Mesenchymal stem cell (in vitro differentiated cells and primary cell): Measurements from ENCODE around the gene HSD3B7.
"Not testable (repeated sequence)": the region's sequence is repeated elsewhere in the genome, so short reads cannot be mapped to it uniquely, and the experiment has no call there.

ENCODE experiments used
- DNase-seq: peaks from one replicate; pipeline ENCODE4 v3.0.0-alpha.2; 2013
- H2AFZ ChIP-seq: one replicate; pipeline ENCODE4 v1.6.1; 2013; ENCODE audit warnings: low read depth, mild to moderate bottlenecking, control low read depth, inconsistent platforms, low read length, moderate library complexity
- H2AK5ac ChIP-seq: 2 replicates; pipeline ENCODE4 v1.6.1; 2013; ENCODE audit warnings: low read length, moderate library complexity, mild to moderate bottlenecking, inconsistent platforms; ENCODE audit not compliant: severe bottlenecking
- H2BK120ac ChIP-seq: one replicate; pipeline ENCODE4 v1.6.1; 2013; ENCODE audit warnings: low read depth, mild to moderate bottlenecking, inconsistent platforms, low read length, moderate library complexity
- H2BK12ac ChIP-seq, 2 experiments: one replicate each; pipeline ENCODE4 v1.6.1; 2013; ENCODE audit warnings: inconsistent platforms in 2 of 2, low read length in 2 of 2, mild to moderate bottlenecking in 2 of 2, moderate library complexity in 2 of 2, control low read depth in 1 of 2
- H2BK15ac ChIP-seq: one replicate; pipeline ENCODE4 v1.6.1; 2013; ENCODE audit warnings: mild to moderate bottlenecking, low read depth, inconsistent platforms; ENCODE audit not compliant: poor library complexity, severe bottlenecking
- H2BK5ac ChIP-seq: 2 replicates; pipeline ENCODE4 v1.6.1; 2013; ENCODE audit warnings: low read depth, mild to moderate bottlenecking, low read length, control low read depth, inconsistent platforms; ENCODE audit not compliant: poor library complexity, severe bottlenecking
- H3K14ac ChIP-seq, 2 experiments: one replicate each; pipeline ENCODE4 v1.6.1; 2013; ENCODE audit warnings: inconsistent platforms in 2 of 2, low read length in 2 of 2, control low read depth in 1 of 2, mild to moderate bottlenecking in 1 of 2, moderate library complexity in 1 of 2
- H3K18ac ChIP-seq, 2 experiments: one replicate each; pipeline ENCODE4 v1.6.1; 2013; ENCODE audit warnings: inconsistent platforms in 2 of 2, low read length in 2 of 2, control low read depth in 1 of 2, low read depth in 1 of 2, mild to moderate bottlenecking in 1 of 2
- H3K23ac ChIP-seq, 2 experiments: one replicate each; pipeline ENCODE4 v1.6.1; 2013; ENCODE audit warnings: inconsistent platforms in 2 of 2, low read length in 2 of 2, mild to moderate bottlenecking in 2 of 2, moderate library complexity in 2 of 2, control low read depth in 1 of 2
- H3K27ac ChIP-seq: 2 replicates; pipeline ENCODE4 v1.5.1; 2013; ENCODE audit warnings: mild to moderate bottlenecking, moderate library complexity, low read length, control low read depth, inconsistent platforms; ENCODE audit not compliant: poor library complexity, severe bottlenecking
- H3K27me3 ChIP-seq, 2 experiments: 2 replicates each; pipeline versions ENCODE4 v1.6.1 to v1.7.0; 2013; ENCODE audit warnings: low read length in 2 of 2, mild to moderate bottlenecking in 2 of 2, moderate library complexity in 2 of 2, control low read depth in 1 of 2, inconsistent platforms in 1 of 2; ENCODE audit not compliant: control insufficient read depth in 1 of 2, insufficient read depth in 1 of 2
- H3K36me3 ChIP-seq, 2 experiments: 2 replicates each; pipeline versions ENCODE4 v1.6.1 to v1.7.0; 2013; ENCODE audit warnings: low read length in 2 of 2, control low read depth in 1 of 2, inconsistent platforms in 1 of 2, low read depth in 1 of 2, mild to moderate bottlenecking in 1 of 2; ENCODE audit not compliant: insufficient read depth in 2 of 2, control insufficient read depth in 1 of 2
- H3K4ac ChIP-seq, 2 experiments: one replicate each; pipeline ENCODE4 v1.6.1; 2013; ENCODE audit warnings: inconsistent platforms in 2 of 2, low read length in 2 of 2, mild to moderate bottlenecking in 2 of 2, moderate library complexity in 2 of 2, control low read depth in 1 of 2, low read depth in 1 of 2
- H3K4me1 ChIP-seq: 2 replicates; pipeline ENCODE4 v1.6.1; 2013; ENCODE audit warnings: low read depth, low read length, control low read depth; ENCODE audit not compliant: control insufficient read depth, insufficient read depth
- H3K4me2 ChIP-seq: 2 replicates; pipeline ENCODE4 v1.6.1; 2013; ENCODE audit warnings: low read length, mild to moderate bottlenecking, inconsistent platforms; ENCODE audit not compliant: poor library complexity, severe bottlenecking
- H3K4me3 ChIP-seq, 2 experiments: 2 replicates each; pipeline versions ENCODE4 v1.5.1 to v1.7.0; 2013; ENCODE audit warnings: low read length in 2 of 2, mild to moderate bottlenecking in 2 of 2, control low read depth in 1 of 2, low read depth in 1 of 2; ENCODE audit not compliant: insufficient read depth in 1 of 2
- H3K79me1 ChIP-seq: replicated peaks from 2 replicates; pipeline ENCODE4 v1.6.1; 2013; ENCODE audit warnings: mild to moderate bottlenecking, control low read depth, low read length, inconsistent platforms; ENCODE audit not compliant: poor library complexity, severe bottlenecking
- H3K9ac ChIP-seq: 2 replicates; pipeline ENCODE4 v1.7.0; 2013; ENCODE audit warnings: mild to moderate bottlenecking, low read length, moderate library complexity
- H3K9me3 ChIP-seq: 2 replicates; pipeline ENCODE4 v1.7.0; 2013; ENCODE audit warnings: mild to moderate bottlenecking, low read length; ENCODE audit not compliant: control insufficient read depth
- H4K8ac ChIP-seq: one replicate; pipeline ENCODE4 v1.6.1; 2013; ENCODE audit warnings: inconsistent platforms, mild to moderate bottlenecking, low read length, moderate library complexity
- H4K91ac ChIP-seq: one replicate; pipeline ENCODE4 v1.6.1; 2013; ENCODE audit warnings: mild to moderate bottlenecking, low read length, inconsistent platforms
- WGBS: methylation state at CpG from one replicate; pipeline ENCODE4 v1.1.7; 2013; ENCODE audit warnings: mixed read lengths; 5-methylcytosine and 5-hydroxymethylcytosine counted together

HSD3B7 gene

GRCh38 chr16:31017756-31018155, 32.7 kb downstream of the HSD3B7 start:
- H2AFZ ChIP-seq, H3K4me2 ChIP-seq, H3K36me3 ChIP-seq, H3K18ac ChIP-seq, H3K27me3 ChIP-seq, H2AK5ac ChIP-seq, H4K8ac ChIP-seq, H3K9me3 ChIP-seq, H4K91ac ChIP-seq, H2BK120ac ChIP-seq, H3K14ac ChIP-seq, H3K4me1 ChIP-seq, H3K79me1 ChIP-seq, H2BK15ac ChIP-seq, H3K4me3 ChIP-seq, H3K27ac ChIP-seq, H2BK5ac ChIP-seq, H3K9ac ChIP-seq, DNase-seq, H2BK12ac ChIP-seq, H3K4ac ChIP-seq, H3K23ac ChIP-seq: not testable (repeated sequence)
- WGBS: 94% methylated on average over 8 of the region's 10 CpGs

DNA sequence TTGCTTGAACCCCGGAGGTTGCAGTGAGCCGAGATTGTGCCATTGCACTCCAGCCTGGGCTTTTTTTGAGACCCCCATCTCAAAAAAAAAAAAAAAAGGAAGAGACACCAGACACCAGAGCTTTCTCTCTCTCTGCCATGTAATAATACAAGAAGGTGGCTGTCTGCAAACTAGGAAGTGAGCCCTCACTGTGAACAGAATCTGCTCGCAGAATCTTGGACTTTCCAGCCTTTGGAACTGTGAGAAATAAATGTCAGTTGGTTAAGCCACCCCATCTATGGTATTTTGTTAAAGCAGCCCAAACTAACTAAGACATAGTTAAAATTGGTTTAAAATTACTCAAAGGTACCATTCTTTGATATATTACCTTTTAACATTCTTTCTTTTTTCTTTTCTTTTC, 35.5 kb downstream of the HSD3B7 start:
- Histone ChIP-seq H2BK15ac (no peak overlapping the region), H3K23ac (no peak overlapping the region), H3K79me1 (no peaks in the 10 kb centered on the region), H2BK12ac (no peak overlapping the region), H3K36me3 (no peaks in the 10 kb centered on the region), H4K8ac (no peak overlapping the region), H3K9me3 (no peaks in the 10 kb centered on the region), H2AK5ac (no peak overlapping the region), H3K4me3 (no peak overlapping the region), H3K9ac (no peak overlapping the region), H2AFZ (no peak overlapping the region), H3K4me1 (peaks cover 7% of the 10 kb centered on the region), H3K27me3 (no peaks in the 10 kb centered on the region), H3K14ac (no peak overlapping the region), H3K27ac (no peak overlapping the region), H3K4me2 (no peak overlapping the region), H2BK120ac (no peak overlapping the region), H3K18ac (no peak overlapping the region), H2BK5ac (no peak overlapping the region), H4K91ac (no peak overlapping the region), H3K4ac (no peak overlapping the region)
- DNase-seq: no peak
- WGBS: 89% methylated on average over 3 of the region's 3 CpGs

DNA sequence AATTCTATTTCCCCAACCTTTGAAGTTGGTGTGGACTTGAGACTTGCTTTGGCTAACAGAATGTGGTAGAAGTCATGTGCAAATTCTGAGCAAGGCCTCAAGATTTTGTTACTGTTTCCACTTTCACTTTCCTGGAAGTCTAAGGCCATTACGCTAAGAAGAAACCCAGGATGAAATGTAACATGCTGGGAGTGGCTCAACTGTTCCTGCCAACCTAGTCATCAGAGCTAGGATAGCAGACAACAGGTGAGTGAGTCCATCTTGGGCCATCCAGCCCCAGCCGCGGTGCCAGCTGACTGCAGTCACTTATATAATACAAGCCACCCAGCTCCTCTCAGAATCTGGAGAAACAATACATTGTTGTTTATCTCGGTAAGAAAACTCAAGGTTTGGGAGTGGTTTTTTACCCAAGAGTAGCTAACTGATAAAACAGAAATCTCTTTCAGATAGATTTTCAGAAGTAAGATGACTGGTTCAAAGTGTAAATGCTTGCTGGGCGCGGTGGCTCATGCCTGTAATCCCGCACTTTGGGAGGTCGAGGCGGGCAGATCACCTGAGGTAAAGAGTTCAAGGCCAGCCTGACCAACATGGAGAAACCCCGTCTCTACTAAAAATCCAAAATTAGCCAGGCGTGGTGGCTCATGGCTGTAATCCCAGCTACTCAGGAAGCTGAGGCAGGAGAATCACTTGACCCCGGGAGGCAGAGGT, 37.7 kb downstream of the HSD3B7 start:
- no peaks in the 10 kb centered on the region for H3K4me1 ChIP-seq
- no peaks in the 10 kb centered on the region for H3K36me3 ChIP-seq
- H2BK5ac ChIP-seq: no peak overlapping the region
- WGBS: 86% methylated on average over 9 of the region's 12 CpGs
- no peak overlapping the region for H2AFZ ChIP-seq
- H3K23ac ChIP-seq: no peak overlapping the region
- H3K27ac ChIP-seq: no peak overlapping the region
- no peaks in the 10 kb centered on the region for H3K9me3 ChIP-seq
- no peaks in the 10 kb centered on the region for H3K79me1 ChIP-seq
- H3K18ac ChIP-seq: no peak overlapping the region
- H3K9ac ChIP-seq: no peak overlapping the region
- H3K4me3 ChIP-seq: no peak overlapping the region
- H3K4ac ChIP-seq: no peak overlapping the region
- no peak for DNase-seq
- H3K14ac ChIP-seq: no peak overlapping the region
- H2BK12ac ChIP-seq: peak overlapping the region in 1 of 2 experiments; percentile 32
- H4K91ac ChIP-seq: no peak overlapping the region
- H2AK5ac ChIP-seq: no peak overlapping the region
- H3K27me3 ChIP-seq: no peaks in the 10 kb centered on the region
- no peak overlapping the region for H2BK15ac ChIP-seq
- no peak overlapping the region for H2BK120ac ChIP-seq
- no peak overlapping the region for H4K8ac ChIP-seq
- no peak overlapping the region for H3K4me2 ChIP-seq

- H3K4ac ChIP-seq: no peak overlapping the region
- no peaks in the 10 kb centered on the region for H3K9me3 ChIP-seq
- H3K27me3 ChIP-seq: no peaks in the 10 kb centered on the region
- no peak overlapping the region for H3K9ac ChIP-seq
- no peak overlapping the region for H2AFZ ChIP-seq
- no peak for DNase-seq
- H2BK5ac ChIP-seq: no peak overlapping the region
- no peak overlapping the region for H3K23ac ChIP-seq
- WGBS: 50% methylated on average over 1 of the region's 4 CpGs
- no peaks in the 10 kb centered on the region for H3K4me1 ChIP-seq
- no peaks in the 10 kb centered on the region for H3K79me1 ChIP-seq
- H3K4me2 ChIP-seq: no peak overlapping the region
- no peak overlapping the region for H3K14ac ChIP-seq
- no peak overlapping the region for H2AK5ac ChIP-seq
- no peak overlapping the region for H4K91ac ChIP-seq
- H3K36me3 ChIP-seq: no peaks in the 10 kb centered on the region
- no peak overlapping the region for H4K8ac ChIP-seq
- H3K4me3 ChIP-seq: no peak overlapping the region
- no peak overlapping the region for H3K18ac ChIP-seq
- no peak overlapping the region for H3K27ac ChIP-seq
- H2BK120ac ChIP-seq: no peak overlapping the region
- H2BK15ac ChIP-seq: no peak overlapping the region
- no peak overlapping the region for H2BK12ac ChIP-seq
Observed at GRCh38 chr16:31023252-31023602, 38.2 kb downstream of the HSD3B7 start.
